WTC11 (cell line): Measurements from ENCODE around the gene SIGLEC7.

ENCODE experiments used
- FOXJ3 ChIP-seq: sonication (generic); formaldehyde crosslinking; IDR thresholded peaks from 2 replicates; pipeline ENCODE4 v1.9.0; 2021; ENCODE audit warnings: missing genetic modification reagents, mild to moderate bottlenecking, borderline replicate concordance
- GTF2I ChIP-seq: fragments of 250-450 bp; sonication (Bioruptor Pico); conservative IDR thresholded peaks from 2 replicates; pipeline ENCODE4 v1.4.0; 2021; ENCODE audit warnings: mild to moderate bottlenecking
- IRF2 ChIP-seq: sonication (generic); formaldehyde crosslinking; IDR thresholded peaks from 2 replicates; pipeline ENCODE4 v1.8.0; 2022; ENCODE audit warnings: low read depth, missing genetic modification reagents, borderline replicate concordance
- NR2C2 ChIP-seq: sonication (generic); formaldehyde crosslinking; IDR thresholded peaks from 2 replicates; pipeline ENCODE4 v1.8.0; 2022; ENCODE audit warnings: mild to moderate bottlenecking, missing genetic modification reagents
- TEAD1 ChIP-seq: sonication (generic); formaldehyde crosslinking; IDR thresholded peaks from 2 replicates; pipeline ENCODE4 v1.8.0; 2022; ENCODE audit warnings: mild to moderate bottlenecking, missing genetic modification reagents
- ZNF121 ChIP-seq: sonication (generic); formaldehyde crosslinking; IDR thresholded peaks from 2 replicates; pipeline ENCODE4 v1.8.0; 2023; ENCODE audit warnings: missing genetic modification reagents
- TF ChIP-seq, protein P1 (sequence below): fragments of 200-600 bp; IDR thresholded peaks from 2 replicates; pipeline ENCODE4 v1.8.0; 2022; ENCODE audit warnings: antibody characterized with exemption
- TF ChIP-seq, protein P2 (sequence below): sonication (generic); formaldehyde crosslinking; IDR thresholded peaks from 2 replicates; pipeline ENCODE4 v1.8.1; 2023; ENCODE audit warnings: mild to moderate bottlenecking, missing genetic modification reagents, moderate library complexity
- TF ChIP-seq, protein P3 (sequence below): sonication (generic); formaldehyde crosslinking; IDR thresholded peaks from 2 replicates; pipeline ENCODE4 v1.8.0; 2022; ENCODE audit warnings: mild to moderate bottlenecking, missing genetic modification reagents
- TF ChIP-seq, protein P4 (sequence below): sonication (generic); formaldehyde crosslinking; IDR thresholded peaks from 2 replicates; pipeline ENCODE4 v1.8.0; 2022; ENCODE audit warnings: mild to moderate bottlenecking, missing genetic modification reagents
- TF ChIP-seq, protein P5 (sequence below): fragments of 250-450 bp; sonication (Bioruptor Pico); IDR thresholded peaks from 2 replicates; pipeline ENCODE4 v2.1.2; 2022; ENCODE audit warnings: mild to moderate bottlenecking, moderate library complexity

DNA sequence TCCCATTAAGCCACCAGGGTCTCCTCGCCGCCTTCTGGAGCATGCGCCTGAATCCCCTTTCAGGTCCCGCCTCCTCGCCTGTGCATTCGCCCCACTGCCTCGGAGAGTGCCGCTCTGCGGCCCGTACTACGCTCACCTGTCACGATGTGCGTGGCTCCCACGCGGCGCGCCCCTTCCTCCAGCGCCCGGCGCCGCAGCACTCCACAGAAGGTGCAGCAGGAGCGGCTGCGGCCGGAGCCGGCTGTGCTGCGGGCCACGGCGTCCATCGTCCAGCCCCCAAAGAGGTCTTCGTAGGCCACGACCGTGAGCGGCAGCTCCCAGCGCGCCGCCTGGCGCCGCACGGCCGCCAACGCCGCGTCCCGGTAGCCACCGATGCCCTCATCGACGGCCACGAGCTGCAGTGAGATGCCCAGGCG lies 38.2 kb upstream of the SIGLEC7 start:
- TF ChIP-seq, protein P1, sequence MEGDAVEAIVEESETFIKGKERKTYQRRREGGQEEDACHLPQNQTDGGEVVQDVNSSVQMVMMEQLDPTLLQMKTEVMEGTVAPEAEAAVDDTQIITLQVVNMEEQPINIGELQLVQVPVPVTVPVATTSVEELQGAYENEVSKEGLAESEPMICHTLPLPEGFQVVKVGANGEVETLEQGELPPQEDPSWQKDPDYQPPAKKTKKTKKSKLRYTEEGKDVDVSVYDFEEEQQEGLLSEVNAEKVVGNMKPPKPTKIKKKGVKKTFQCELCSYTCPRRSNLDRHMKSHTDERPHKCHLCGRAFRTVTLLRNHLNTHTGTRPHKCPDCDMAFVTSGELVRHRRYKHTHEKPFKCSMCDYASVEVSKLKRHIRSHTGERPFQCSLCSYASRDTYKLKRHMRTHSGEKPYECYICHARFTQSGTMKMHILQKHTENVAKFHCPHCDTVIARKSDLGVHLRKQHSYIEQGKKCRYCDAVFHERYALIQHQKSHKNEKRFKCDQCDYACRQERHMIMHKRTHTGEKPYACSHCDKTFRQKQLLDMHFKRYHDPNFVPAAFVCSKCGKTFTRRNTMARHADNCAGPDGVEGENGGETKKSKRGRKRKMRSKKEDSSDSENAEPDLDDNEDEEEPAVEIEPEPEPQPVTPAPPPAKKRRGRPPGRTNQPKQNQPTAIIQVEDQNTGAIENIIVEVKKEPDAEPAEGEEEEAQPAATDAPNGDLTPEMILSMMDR = no peak
- TF ChIP-seq, protein P2, sequence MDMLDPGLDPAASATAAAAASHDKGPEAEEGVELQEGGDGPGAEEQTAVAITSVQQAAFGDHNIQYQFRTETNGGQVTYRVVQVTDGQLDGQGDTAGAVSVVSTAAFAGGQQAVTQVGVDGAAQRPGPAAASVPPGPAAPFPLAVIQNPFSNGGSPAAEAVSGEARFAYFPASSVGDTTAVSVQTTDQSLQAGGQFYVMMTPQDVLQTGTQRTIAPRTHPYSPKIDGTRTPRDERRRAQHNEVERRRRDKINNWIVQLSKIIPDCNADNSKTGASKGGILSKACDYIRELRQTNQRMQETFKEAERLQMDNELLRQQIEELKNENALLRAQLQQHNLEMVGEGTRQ (CRISPR knock-in tag) = no peak
- TF ChIP-seq FOXJ3 (CRISPR knock-in tag) (no peak), GTF2I (CRISPR knock-in tag) (no peak), IRF2 (CRISPR knock-in tag) (no peak), TEAD1 (CRISPR knock-in tag) (no peak), NR2C2 (CRISPR knock-in tag) (no peak), ZNF121 (CRISPR knock-in tag) (no peak)
- TF ChIP-seq, protein P3, sequence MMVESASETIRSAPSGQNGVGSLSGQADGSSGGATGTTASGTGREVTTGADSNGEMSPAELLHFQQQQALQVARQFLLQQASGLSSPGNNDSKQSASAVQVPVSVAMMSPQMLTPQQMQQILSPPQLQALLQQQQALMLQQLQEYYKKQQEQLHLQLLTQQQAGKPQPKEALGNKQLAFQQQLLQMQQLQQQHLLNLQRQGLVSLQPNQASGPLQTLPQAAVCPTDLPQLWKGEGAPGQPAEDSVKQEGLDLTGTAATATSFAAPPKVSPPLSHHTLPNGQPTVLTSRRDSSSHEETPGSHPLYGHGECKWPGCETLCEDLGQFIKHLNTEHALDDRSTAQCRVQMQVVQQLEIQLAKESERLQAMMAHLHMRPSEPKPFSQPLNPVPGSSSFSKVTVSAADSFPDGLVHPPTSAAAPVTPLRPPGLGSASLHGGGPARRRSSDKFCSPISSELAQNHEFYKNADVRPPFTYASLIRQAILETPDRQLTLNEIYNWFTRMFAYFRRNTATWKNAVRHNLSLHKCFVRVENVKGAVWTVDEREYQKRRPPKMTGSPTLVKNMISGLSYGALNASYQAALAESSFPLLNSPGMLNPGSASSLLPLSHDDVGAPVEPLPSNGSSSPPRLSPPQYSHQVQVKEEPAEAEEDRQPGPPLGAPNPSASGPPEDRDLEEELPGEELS (CRISPR knock-in tag) = no peak
- TF ChIP-seq, protein P4, sequence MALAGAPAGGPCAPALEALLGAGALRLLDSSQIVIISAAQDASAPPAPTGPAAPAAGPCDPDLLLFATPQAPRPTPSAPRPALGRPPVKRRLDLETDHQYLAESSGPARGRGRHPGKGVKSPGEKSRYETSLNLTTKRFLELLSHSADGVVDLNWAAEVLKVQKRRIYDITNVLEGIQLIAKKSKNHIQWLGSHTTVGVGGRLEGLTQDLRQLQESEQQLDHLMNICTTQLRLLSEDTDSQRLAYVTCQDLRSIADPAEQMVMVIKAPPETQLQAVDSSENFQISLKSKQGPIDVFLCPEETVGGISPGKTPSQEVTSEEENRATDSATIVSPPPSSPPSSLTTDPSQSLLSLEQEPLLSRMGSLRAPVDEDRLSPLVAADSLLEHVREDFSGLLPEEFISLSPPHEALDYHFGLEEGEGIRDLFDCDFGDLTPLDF (CRISPR knock-in tag) = no peak
- TF ChIP-seq, protein P5, sequence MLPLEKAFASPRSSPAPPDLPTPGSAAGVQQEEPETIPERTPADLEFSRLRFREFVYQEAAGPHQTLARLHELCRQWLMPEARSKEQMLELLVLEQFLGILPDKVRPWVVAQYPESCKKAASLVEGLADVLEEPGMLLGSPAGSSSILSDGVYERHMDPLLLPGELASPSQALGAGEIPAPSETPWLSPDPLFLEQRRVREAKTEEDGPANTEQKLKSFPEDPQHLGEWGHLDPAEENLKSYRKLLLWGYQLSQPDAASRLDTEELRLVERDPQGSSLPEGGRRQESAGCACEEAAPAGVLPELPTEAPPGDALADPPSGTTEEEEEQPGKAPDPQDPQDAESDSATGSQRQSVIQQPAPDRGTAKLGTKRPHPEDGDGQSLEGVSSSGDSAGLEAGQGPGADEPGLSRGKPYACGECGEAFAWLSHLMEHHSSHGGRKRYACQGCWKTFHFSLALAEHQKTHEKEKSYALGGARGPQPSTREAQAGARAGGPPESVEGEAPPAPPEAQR = no peak
